Stomach (tissue), 4 donors: ENCODE measurements around the gene GRAMD1B.

Experiments used
- EP300 ChIP-seq: sonication (generic); formaldehyde crosslinking; IDR thresholded peaks from one replicate; pipeline ENCODE4 v1.6.1; 2017; ENCODE audit warnings: antibody characterized with exemption
- TF ChIP-seq, protein P1 (sequence below), 7 experiments: fragments of 450-650 bp in 4 of 7; fragments of 200-600 bp in 3 of 7; sonication (generic) in 3 of 7; IDR thresholded peaks; one replicate each; pipeline ENCODE4 v1.5.1; 2016 to 2019; ENCODE audit warnings: antibody characterized with exemption in 7 of 7, control low read depth in 2 of 7, mild to moderate bottlenecking in 1 of 7

GRCh38 chr11:123458501-123458900 is 28.4 kb downstream of the GRAMD1B start:
- TF ChIP-seq, protein P1, sequence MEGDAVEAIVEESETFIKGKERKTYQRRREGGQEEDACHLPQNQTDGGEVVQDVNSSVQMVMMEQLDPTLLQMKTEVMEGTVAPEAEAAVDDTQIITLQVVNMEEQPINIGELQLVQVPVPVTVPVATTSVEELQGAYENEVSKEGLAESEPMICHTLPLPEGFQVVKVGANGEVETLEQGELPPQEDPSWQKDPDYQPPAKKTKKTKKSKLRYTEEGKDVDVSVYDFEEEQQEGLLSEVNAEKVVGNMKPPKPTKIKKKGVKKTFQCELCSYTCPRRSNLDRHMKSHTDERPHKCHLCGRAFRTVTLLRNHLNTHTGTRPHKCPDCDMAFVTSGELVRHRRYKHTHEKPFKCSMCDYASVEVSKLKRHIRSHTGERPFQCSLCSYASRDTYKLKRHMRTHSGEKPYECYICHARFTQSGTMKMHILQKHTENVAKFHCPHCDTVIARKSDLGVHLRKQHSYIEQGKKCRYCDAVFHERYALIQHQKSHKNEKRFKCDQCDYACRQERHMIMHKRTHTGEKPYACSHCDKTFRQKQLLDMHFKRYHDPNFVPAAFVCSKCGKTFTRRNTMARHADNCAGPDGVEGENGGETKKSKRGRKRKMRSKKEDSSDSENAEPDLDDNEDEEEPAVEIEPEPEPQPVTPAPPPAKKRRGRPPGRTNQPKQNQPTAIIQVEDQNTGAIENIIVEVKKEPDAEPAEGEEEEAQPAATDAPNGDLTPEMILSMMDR (IDR thresholded peaks at IDR 0.05) = no peak
- no peak for TF ChIP-seq EP300
